ENCODE results near the gene LRRK1. TPM values are rescaled to one million over a fixed set of nuclear protein-coding genes. Genes with fewer than 3 reads are reported as not detected.

The LRRK1 gene
- total and polyA plus RNA-seq, 8 donors = 4.3 to 19.4 (median 11.1) TPM

GRCh38 chr15:101118615-101119014, 199.5 kb downstream of the LRRK1 start:
- 88 to 93% methylated on average over 10 of the region's 10 CpGs for WGBS, 2 donors
- no peak for FAIRE-seq
- intact Hi-C loops (cut with DNase I) = no loop called here

GRCh38 chr15:101119181-101119580, 200.0 kb downstream of the LRRK1 start:
- no peaks in the 10 kb centered on the region for H3K4me1 ChIP-seq
- intact Hi-C loops (cut with DNase I) = no loop called here
- H3K9me3 ChIP-seq = no peaks in the 10 kb centered on the region
- TF ChIP-seq CTCF (IDR thresholded peaks at IDR 0.05) = no peak
- no peak for FAIRE-seq
- no peak for ATAC-seq
- no peaks in the 10 kb centered on the region for H3K27me3 ChIP-seq
- no peak for DNase-seq
- H3K4me3 ChIP-seq = no peak overlapping the region
- 92 to 93% methylated on average over 2 of the region's 2 CpGs for WGBS, 2 donors
- H3K27ac ChIP-seq = no peak overlapping the region
- H3K36me3 ChIP-seq = no peaks in the 10 kb centered on the region

More at GRCh38 chr15:101118615-101119014, 199.5 kb downstream of the LRRK1 start:
- Histone ChIP-seq H3K9me3 (no peaks in the 10 kb centered on the region), H3K36me3 (no peaks in the 10 kb centered on the region), H3K4me3 (no peak overlapping the region), H3K27ac (no peak overlapping the region), H3K27me3 (no peaks in the 10 kb centered on the region), H3K4me1 (no peaks in the 10 kb centered on the region)
- ATAC-seq (no peak), DNase-seq (no peak)
- no peak for TF ChIP-seq CTCF (IDR thresholded peaks at IDR 0.05)

Other genes with a start within 250 kb of the LRRK1 start
- 10 to 100 TPM in 2 of 6 donors, 1 to 10 TPM in 4; 6.7 to 16.3 (median 8.4) TPM for gene ALDH1A3, start 39.5 kb upstream of the LRRK1 start, total RNA-seq
- gene ALDH1A3, start 39.5 kb upstream of the LRRK1 start, polyA plus RNA-seq = 10 to 100 TPM in 1 of 2 donors, 1 to 10 TPM in 1; 9.0 to 12.7 TPM